Measurements from ENCODE around the gene HMGCR. TPM values are rescaled to one million over a fixed set of nuclear protein-coding genes. Genes with fewer than 3 reads are reported as not detected.
A peak's percentile ranks its signal among the peaks of the same experiment; 100 is the strongest.

HMGCR gene
- total and polyA plus RNA-seq, 4 donors = 12.4 to 237 (median 77.1) TPM

- peaks cover 2 to 4% (median 3%) of the 10 kb centered on the region in 4 donors for H3K4me1 ChIP-seq (ENCODE audit: control insufficient read depth in 4 of 4, insufficient read depth in 4 of 4, low read length in 3 of 4)
- H3K27me3 ChIP-seq (ENCODE audit: control insufficient read depth in 4 of 4, insufficient read depth in 4 of 4, low read length in 3 of 4) = no peaks in the 10 kb centered on the region
- DNase-seq (ENCODE audit: low spot score) = no peak
- WGBS = 28% methylated on average over 1 of the region's 1 CpG
- peak overlapping the region; percentile 57 to 76 for H3K27ac ChIP-seq (ENCODE audit: low read depth in 1 of 2, low read length in 2 of 2)
- peak overlapping the region in 1 of 2 donors; percentile 42 for H3K9ac ChIP-seq (ENCODE audit: low read depth in 1 of 2, low read length in 2 of 2)
- no peaks in the 10 kb centered on the region for H3K36me3 ChIP-seq (ENCODE audit: control insufficient read depth in 4 of 4, insufficient read depth in 3 of 4, low read depth in 1 of 4, low read length in 3 of 4)
- TF ChIP-seq GABPA (IDR thresholded peaks at IDR 0.05 in 1 of 2, conservative IDR thresholded peaks at IDR 0.05 in 1 of 2) = no peak
- peak; percentile 62 to 66 for TF ChIP-seq RAD21 (IDR thresholded peaks at IDR 0.05)
- TF ChIP-seq HNF4A (conservative IDR thresholded peaks at IDR 0.05) = peak; percentile 76 to 80
- peak; percentile 36 for TF ChIP-seq YY1 (IDR thresholded peaks at IDR 0.05)
- peak; percentile 28 for TF ChIP-seq FOXA2 (IDR thresholded peaks at IDR 0.05)
- TF ChIP-seq HNF4G (IDR thresholded peaks at IDR 0.05) = peak; percentile 32
- peak; percentile 83 for TF ChIP-seq SP1 (IDR thresholded peaks at IDR 0.05)
- TF ChIP-seq ZBTB33 (IDR thresholded peaks at IDR 0.05) = no peak
- no peak for TF ChIP-seq FOXA1 (IDR thresholded peaks at IDR 0.05)
- TF ChIP-seq, protein P1, sequence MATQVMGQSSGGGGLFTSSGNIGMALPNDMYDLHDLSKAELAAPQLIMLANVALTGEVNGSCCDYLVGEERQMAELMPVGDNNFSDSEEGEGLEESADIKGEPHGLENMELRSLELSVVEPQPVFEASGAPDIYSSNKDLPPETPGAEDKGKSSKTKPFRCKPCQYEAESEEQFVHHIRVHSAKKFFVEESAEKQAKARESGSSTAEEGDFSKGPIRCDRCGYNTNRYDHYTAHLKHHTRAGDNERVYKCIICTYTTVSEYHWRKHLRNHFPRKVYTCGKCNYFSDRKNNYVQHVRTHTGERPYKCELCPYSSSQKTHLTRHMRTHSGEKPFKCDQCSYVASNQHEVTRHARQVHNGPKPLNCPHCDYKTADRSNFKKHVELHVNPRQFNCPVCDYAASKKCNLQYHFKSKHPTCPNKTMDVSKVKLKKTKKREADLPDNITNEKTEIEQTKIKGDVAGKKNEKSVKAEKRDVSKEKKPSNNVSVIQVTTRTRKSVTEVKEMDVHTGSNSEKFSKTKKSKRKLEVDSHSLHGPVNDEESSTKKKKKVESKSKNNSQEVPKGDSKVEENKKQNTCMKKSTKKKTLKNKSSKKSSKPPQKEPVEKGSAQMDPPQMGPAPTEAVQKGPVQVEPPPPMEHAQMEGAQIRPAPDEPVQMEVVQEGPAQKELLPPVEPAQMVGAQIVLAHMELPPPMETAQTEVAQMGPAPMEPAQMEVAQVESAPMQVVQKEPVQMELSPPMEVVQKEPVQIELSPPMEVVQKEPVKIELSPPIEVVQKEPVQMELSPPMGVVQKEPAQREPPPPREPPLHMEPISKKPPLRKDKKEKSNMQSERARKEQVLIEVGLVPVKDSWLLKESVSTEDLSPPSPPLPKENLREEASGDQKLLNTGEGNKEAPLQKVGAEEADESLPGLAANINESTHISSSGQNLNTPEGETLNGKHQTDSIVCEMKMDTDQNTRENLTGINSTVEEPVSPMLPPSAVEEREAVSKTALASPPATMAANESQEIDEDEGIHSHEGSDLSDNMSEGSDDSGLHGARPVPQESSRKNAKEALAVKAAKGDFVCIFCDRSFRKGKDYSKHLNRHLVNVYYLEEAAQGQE (IDR thresholded peaks at IDR 0.05) = peak; percentile 56
- peak; percentile 14 to 26 for TF ChIP-seq RXRA (IDR thresholded peaks at IDR 0.05)
- peak in 1 of 2 donors; percentile 58 for TF ChIP-seq JUND (IDR thresholded peaks at IDR 0.05)
- TF ChIP-seq CTCF (IDR thresholded peaks at IDR 0.05; ENCODE audit: low read depth, low read length, missing input control) = peak; percentile 44
- no peaks in the 10 kb centered on the region for H3K9me3 ChIP-seq (ENCODE audit: control insufficient read depth in 4 of 4, low read length in 3 of 4)
- no peak overlapping the region for H3K4me3 ChIP-seq (ENCODE audit: low read depth in 1 of 3, low read length in 3 of 3)
These were observed 11.8 kb upstream of the HMGCR start for GRCh38 chr5:75325242-75325641.

DNA sequence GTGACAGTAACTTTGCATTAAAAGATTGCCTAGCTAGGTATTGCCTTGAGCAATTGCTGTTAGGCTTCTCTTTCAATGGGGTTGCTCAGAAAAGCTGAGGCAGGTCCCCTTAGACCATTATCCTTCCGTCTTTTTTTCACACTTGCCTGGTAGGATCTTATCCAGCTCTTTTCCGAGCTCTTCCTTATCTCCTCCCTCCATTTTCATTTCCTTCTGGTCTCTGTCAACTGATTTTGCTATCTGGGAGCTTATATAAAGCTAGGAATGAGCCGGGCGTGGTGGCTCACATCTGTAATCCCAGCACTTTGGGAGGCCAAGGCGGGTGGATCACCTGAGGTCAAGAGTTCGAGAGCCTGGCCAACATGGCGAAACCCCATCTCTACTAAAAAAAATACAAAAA is 6.6 kb upstream of the HMGCR start:
- Histone ChIP-seq H3K36me3 (ENCODE audit: control insufficient read depth in 4 of 4, insufficient read depth in 3 of 4, low read depth in 1 of 4, low read length in 3 of 4) (no peaks in the 10 kb centered on the region), H3K4me3 (ENCODE audit: low read depth in 1 of 3, low read length in 3 of 3) (no peak overlapping the region), H3K27ac (ENCODE audit: low read depth in 1 of 2, low read length in 2 of 2) (no peak overlapping the region), H3K4me1 (ENCODE audit: control insufficient read depth in 4 of 4, insufficient read depth in 4 of 4, low read length in 3 of 4) (peaks cover 0 to 16% (median 10%) of the 10 kb centered on the region in 4 donors), H3K27me3 (ENCODE audit: control insufficient read depth in 4 of 4, insufficient read depth in 4 of 4, low read length in 3 of 4) (no peaks in the 10 kb centered on the region), H3K9me3 (ENCODE audit: control insufficient read depth in 4 of 4, low read length in 3 of 4) (no peaks in the 10 kb centered on the region), H3K9ac (ENCODE audit: low read depth in 1 of 2, low read length in 2 of 2) (no peak overlapping the region)
- TF ChIP-seq RXRA (IDR thresholded peaks at IDR 0.05) (no peak), GABPA (IDR thresholded peaks at IDR 0.05 in 1 of 2, conservative IDR thresholded peaks at IDR 0.05 in 1 of 2) (no peak), FOXA1 (IDR thresholded peaks at IDR 0.05) (no peak), SP1 (IDR thresholded peaks at IDR 0.05) (no peak), NR2F2 (IDR thresholded peaks at IDR 0.05) (no peak)
- TF ChIP-seq, protein P1 (IDR thresholded peaks at IDR 0.05) = no peak
- no peak for DNase-seq (ENCODE audit: low spot score)
- WGBS = 85% methylated on average over 7 of the region's 7 CpGs
